Esophagus muscularis mucosa (tissue), 4 donors: ENCODE data around the gene PLXNA3. TPM values are rescaled to one million over a fixed set of nuclear protein-coding genes. Genes with fewer than 3 reads are reported as not detected.

Experiments used
- DNase-seq: peaks from one replicate; pipeline ENCODE4 v3.0.0-alpha.2; 2017; ENCODE audit errors: extremely low spot score
- H3K27ac ChIP-seq, 4 donors: fragments of 200-600 bp; sonication (generic); replicated peaks in 1 of 4; 1 replicate in 3 of 4; 2 replicates in 1 of 4; pipeline ENCODE4 v1.5.1; 2016 to 2019; ENCODE audit warnings: mild to moderate bottlenecking in 1 of 4
- H3K27me3 ChIP-seq, 4 donors: fragments of 200-600 bp; sonication (generic); one replicate each; pipeline versions ENCODE4 v1.5.1 to v1.6.0; 2016 to 2019
- H3K36me3 ChIP-seq, 4 donors: fragments of 200-600 bp; sonication (generic); one replicate each; pipeline ENCODE4 v1.5.1; 2016 to 2019
- H3K4me1 ChIP-seq, 4 donors: fragments of 200-600 bp; sonication (generic); one replicate each; pipeline ENCODE4 v1.5.1; 2016 to 2019
- H3K4me3 ChIP-seq, 4 donors: fragments of 200-600 bp; sonication (generic); 1 replicate in 2 of 4; 2 replicates in 2 of 4; pipeline ENCODE4 v1.5.1; 2016 to 2019; ENCODE audit warnings: mild to moderate bottlenecking in 4 of 4, moderate library complexity in 1 of 4
- H3K9me3 ChIP-seq, 4 donors: fragments of 200-600 bp; sonication (generic); 1 replicate in 3 of 4; 2 replicates in 1 of 4; pipeline ENCODE4 v1.5.1; 2016 to 2019
- EP300 ChIP-seq: sonication (generic); formaldehyde crosslinking; IDR thresholded peaks from one replicate; pipeline ENCODE4 v1.6.1; 2017; ENCODE audit warnings: antibody characterized with exemption
- POLR2A ChIP-seq: fragments of 450-650 bp; IDR thresholded peaks from one replicate; pipeline ENCODE4 v1.6.1; 2017; ENCODE audit warnings: antibody characterized with exemption, moderate library complexity, mild to moderate bottlenecking, low read depth
- POLR2AphosphoS5 ChIP-seq, 2 donors: sonication (generic); formaldehyde crosslinking; IDR thresholded peaks; one replicate each; pipeline ENCODE4 v1.6.1; 2017; ENCODE audit warnings: antibody characterized with exemption in 2 of 2
- WGBS: methylation state at CpG from one replicate; pipeline ENCODE4 v1.1.5; 2018; 5-methylcytosine and 5-hydroxymethylcytosine counted together
- intact Hi-C: fragments of 100-400 bp; cut with DNase I; formaldehyde crosslinking; loops from one replicate; pipeline ENCODE4 v1.15.1; 2023
- total RNA-seq, 4 donors: library from RNA; depleted of rRNA; stranded (reverse); fragments of >200 nt; gene quantifications; one replicate each; pipeline versions ENCODE4 v1.1.0 to v1.2.1, GENCODE V29; 2016
- TF ChIP-seq, protein P1 (sequence below), 3 experiments: fragments of 200-600 bp in 2 of 3; fragments of 450-650 bp in 1 of 3; sonication (generic) in 2 of 3; IDR thresholded peaks; one replicate each; pipeline ENCODE4 v1.5.1; 2017 to 2019; ENCODE audit warnings: antibody characterized with exemption in 3 of 3, mild to moderate bottlenecking in 2 of 3, moderate library complexity in 1 of 3

PLXNA3 gene
- total RNA-seq, 4 donors from 2014 or later, result 2.2 to 17.9 (median 4.3) TPM

DNA sequence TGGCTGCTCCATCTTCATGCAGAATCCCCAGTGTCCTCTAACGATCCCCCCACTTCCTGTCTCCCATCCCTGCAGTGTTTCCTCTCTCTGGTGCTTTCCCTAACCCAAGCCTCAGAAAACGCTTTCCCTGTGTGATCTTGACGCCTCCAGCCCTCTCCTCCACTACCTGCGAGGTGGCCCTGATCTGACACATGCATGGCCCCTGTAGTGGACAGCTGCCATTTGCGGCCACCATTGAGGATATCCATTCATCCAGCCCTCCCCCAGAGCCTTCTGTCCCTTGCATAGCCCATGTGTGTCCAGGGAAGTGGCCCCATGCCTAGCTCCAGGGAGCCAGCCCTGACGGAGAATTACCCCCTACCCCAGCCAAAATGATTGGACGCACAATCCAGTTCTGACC, 25.2 kb downstream of the PLXNA3 start:
- intact Hi-C loops, result no loop called here

DNA sequence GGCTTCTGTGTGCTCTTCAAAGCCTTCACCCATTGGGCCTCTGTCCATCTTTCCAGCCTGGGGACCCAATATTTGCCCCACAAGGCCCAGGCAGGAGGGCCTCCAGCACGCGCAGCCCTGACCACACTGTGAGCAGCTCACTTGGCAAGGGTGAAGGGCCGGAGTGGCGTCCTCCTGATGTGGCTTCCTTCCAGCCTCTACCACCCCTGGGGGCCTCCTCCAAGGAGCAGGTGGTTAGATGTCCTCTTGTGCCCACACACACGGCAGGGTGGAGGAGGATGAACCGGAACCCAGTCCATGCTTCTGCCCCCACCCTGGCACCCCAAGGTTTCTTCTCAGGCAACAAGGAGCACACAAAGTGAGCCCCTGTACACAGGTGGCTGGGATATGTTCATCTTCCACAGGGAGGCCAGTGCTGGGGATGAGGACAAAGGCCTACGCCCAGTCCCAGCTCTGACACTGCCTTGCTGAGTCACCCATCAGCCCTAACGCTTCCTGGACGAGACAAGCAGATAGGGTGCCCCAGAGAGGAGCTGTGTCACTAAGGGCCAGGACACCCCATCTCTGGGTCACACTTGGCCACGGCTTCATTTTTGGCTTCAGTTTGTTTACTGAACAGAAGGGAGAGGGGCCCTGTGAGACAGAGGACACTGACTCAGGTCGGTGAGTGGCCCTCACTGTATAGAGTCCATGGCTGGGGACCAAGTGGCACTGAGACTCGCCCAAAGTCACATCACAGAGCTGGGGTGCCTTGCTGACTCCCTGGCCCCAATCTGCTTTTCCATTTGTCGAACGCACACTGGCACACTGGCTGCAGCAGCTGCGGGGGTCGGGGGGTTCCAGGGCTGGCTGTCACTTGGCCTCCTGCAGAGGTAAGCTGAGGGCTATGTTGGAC, 26.4 kb downstream of the PLXNA3 start:
- Histone ChIP-seq H3K4me1 (peaks cover 22 to 49% (median 43%) of the 10 kb centered on the region in 4 donors), H3K27me3 (no peaks in the 10 kb centered on the region), H3K27ac (peak overlapping the region in 2 of 4 donors; percentile 19 to 30), H3K36me3 (peaks cover 0 to 29% (median 24%) of the 10 kb centered on the region in 4 donors), H3K9me3 (no peaks in the 10 kb centered on the region), H3K4me3 (no peak overlapping the region)
- intact Hi-C loops, result loop anchor here (5.0 kb wide), 2 partner anchors 43 to 47 kb away; partner anchors contain the start of gene GDI1
- WGBS, result 88% methylated on average over 12 of the region's 16 CpGs
- no peak for DNase-seq
- TF ChIP-seq, protein P1, sequence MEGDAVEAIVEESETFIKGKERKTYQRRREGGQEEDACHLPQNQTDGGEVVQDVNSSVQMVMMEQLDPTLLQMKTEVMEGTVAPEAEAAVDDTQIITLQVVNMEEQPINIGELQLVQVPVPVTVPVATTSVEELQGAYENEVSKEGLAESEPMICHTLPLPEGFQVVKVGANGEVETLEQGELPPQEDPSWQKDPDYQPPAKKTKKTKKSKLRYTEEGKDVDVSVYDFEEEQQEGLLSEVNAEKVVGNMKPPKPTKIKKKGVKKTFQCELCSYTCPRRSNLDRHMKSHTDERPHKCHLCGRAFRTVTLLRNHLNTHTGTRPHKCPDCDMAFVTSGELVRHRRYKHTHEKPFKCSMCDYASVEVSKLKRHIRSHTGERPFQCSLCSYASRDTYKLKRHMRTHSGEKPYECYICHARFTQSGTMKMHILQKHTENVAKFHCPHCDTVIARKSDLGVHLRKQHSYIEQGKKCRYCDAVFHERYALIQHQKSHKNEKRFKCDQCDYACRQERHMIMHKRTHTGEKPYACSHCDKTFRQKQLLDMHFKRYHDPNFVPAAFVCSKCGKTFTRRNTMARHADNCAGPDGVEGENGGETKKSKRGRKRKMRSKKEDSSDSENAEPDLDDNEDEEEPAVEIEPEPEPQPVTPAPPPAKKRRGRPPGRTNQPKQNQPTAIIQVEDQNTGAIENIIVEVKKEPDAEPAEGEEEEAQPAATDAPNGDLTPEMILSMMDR (IDR thresholded peaks at IDR 0.05), result no peak
- TF ChIP-seq POLR2A (no peak), EP300 (no peak)

More for the DNA sequence above, 25.2 kb downstream of the PLXNA3 start:
- Histone ChIP-seq H3K9me3 (no peaks in the 10 kb centered on the region), H3K36me3 (peaks cover 0 to 25% (median 21%) of the 10 kb centered on the region in 4 donors), H3K4me3 (no peak overlapping the region), H3K4me1 (peaks cover 14 to 41% (median 38%) of the 10 kb centered on the region in 4 donors), H3K27me3 (no peaks in the 10 kb centered on the region), H3K27ac (no peak overlapping the region)
- 85% methylated on average over 7 of the region's 7 CpGs for WGBS
- no peak for DNase-seq
- TF ChIP-seq POLR2A (no peak), EP300 (no peak), POLR2AphosphoS5 (IDR thresholded peaks at IDR 0.05) (no peak)
- TF ChIP-seq, protein P1 (IDR thresholded peaks at IDR 0.05), result no peak

DNA sequence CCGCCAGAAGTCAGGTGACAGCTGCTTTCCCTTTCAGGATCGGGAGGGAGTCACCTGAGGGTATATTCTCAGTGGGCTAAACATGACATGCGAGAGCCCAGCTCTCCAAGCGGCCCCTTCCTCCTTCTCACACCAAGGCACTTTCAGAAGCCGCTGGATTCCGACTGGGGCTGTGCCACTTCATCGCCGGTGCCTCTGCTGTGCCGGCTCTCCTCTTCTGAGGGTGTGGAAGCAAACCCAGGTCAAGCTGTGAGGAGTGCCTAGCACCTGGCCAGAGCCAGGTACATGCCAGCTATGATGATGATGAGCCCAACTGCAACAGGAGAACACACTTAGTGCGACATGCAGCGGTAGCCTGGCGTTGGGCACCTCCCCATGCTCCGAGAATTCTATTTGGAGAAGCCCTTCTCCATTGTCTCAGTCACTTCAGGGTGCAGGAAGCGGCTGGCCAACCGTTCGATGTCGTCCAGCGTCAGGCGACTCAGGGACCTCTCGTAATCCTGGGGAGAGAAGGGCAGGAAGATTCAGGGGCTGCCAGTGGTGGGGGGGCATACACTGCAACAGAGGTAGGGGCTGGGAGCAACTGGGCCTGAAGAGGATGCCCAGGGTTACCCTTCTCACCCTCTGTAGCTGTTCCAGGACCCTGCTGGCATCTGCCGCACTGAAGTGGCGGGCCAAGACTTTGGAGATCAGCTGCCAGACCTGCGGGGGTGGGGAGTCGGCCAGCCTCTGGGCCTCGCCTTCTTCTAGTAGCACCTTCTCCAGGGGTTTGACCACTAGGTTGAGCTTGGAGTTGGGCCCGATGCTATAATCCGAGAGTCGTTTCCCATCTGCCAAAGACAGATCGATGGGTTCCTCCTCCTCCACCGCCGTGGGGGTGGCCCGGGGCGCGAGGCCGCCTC, 27.3 kb downstream of the PLXNA3 start:
- H3K36me3 ChIP-seq, result peaks cover 0 to 29% (median 24%) of the 10 kb centered on the region in 4 donors
- intact Hi-C loops, result loop anchor here (5.0 kb wide), 2 partner anchors 42 to 48 kb away; partner anchors contain the start of gene GDI1
- H3K9me3 ChIP-seq, result no peaks in the 10 kb centered on the region
- TF ChIP-seq, protein P1 (IDR thresholded peaks at IDR 0.05), result no peak
- DNase-seq, result no peak
- peak overlapping the region; percentile 68 to 81 (median 70) for H3K4me3 ChIP-seq
- H3K27me3 ChIP-seq, result no peaks in the 10 kb centered on the region
- WGBS, result 75% methylated on average over 25 of the region's 35 CpGs
- peaks cover 23 to 50% (median 45%) of the 10 kb centered on the region in 4 donors for H3K4me1 ChIP-seq
- H3K27ac ChIP-seq, result peak overlapping the region; percentile 86 to 89 (median 88)

DNA sequence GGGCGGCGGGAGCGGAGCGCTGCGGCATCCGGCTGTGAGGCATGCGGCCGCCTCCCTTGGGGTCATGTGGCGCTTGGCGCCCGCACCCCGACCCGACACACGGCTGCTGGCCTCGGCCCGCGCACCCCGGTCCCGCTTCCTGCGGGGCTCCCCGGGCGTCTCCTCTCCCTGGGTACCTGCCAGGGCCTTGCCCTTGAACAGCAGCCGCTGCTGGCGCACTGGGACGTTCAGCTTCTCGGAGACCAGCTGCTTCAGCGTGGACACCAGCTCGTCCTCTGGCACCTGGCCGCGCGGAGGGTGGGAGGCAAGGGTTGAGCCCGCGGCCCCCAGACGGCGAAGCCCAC, 27.9 kb downstream of the PLXNA3 start:
- no peaks in the 10 kb centered on the region for H3K27me3 ChIP-seq
- H3K36me3 ChIP-seq, result peaks cover 0 to 29% (median 24%) of the 10 kb centered on the region in 4 donors
- H3K4me1 ChIP-seq, result peaks cover 23 to 50% (median 45%) of the 10 kb centered on the region in 4 donors
- H3K9me3 ChIP-seq, result no peaks in the 10 kb centered on the region
- intact Hi-C loops, result loop anchor here (5.0 kb wide), 2 partner anchors 41 to 49 kb away; partner anchors contain the start of gene GDI1
- no peak for TF ChIP-seq POLR2AphosphoS5 (IDR thresholded peaks at IDR 0.05)
- no peak for TF ChIP-seq EP300
- TF ChIP-seq, protein P1 (IDR thresholded peaks at IDR 0.05), result no peak
- no peak for TF ChIP-seq POLR2A
- H3K4me3 ChIP-seq, result peak overlapping the region; percentile 68 to 81 (median 70)
- peak overlapping the region; percentile 86 to 89 (median 88) for H3K27ac ChIP-seq
- no CpG with 5 or more reads among the region's 35 CpGs for WGBS
- DNase-seq, result no peak
